Breast epithelium (tissue), 4 donors: Measurements from ENCODE around the gene TRMT44. TPM values are rescaled to one million over a fixed set of nuclear protein-coding genes. Genes with fewer than 3 reads are reported as not detected.
"Not testable (repeated sequence)": the region's sequence is repeated elsewhere in the genome, so short reads cannot be mapped to it uniquely, and the experiment has no call there.

Source experiments
- DNase-seq, 2 donors: peaks; one replicate each; pipeline ENCODE4 v3.0.0-alpha.2; 2019; ENCODE audit warnings: low spot score in 2 of 2
- H3K27ac ChIP-seq, 2 donors: fragments of 200-600 bp; sonication (generic) in 1 of 2; one replicate each; pipeline ENCODE4 v1.5.1; 2016 to 2019; ENCODE audit warnings: mild to moderate bottlenecking in 1 of 2
- H3K27me3 ChIP-seq, 2 donors: fragments of 200-600 bp; sonication (generic) in 1 of 2; one replicate each; pipeline versions ENCODE4 v1.5.1 to v1.6.0; 2017 to 2019; ENCODE audit warnings: control low read depth in 1 of 2, mild to moderate bottlenecking in 1 of 2
- H3K36me3 ChIP-seq: fragments of 200-600 bp; one replicate; pipeline ENCODE4 v1.5.1; 2019
- H3K4me1 ChIP-seq, 2 donors: fragments of 200-600 bp; sonication (generic); one replicate each; pipeline ENCODE4 v1.5.1; 2016 to 2019; ENCODE audit warnings: control low read depth in 1 of 2
- H3K4me3 ChIP-seq, 3 donors: fragments of 200-600 bp; sonication (generic); 1 replicate in 2 of 3; 2 replicates in 1 of 3; pipeline ENCODE4 v1.5.1; 2016 to 2019; ENCODE audit warnings: mild to moderate bottlenecking in 3 of 3, moderate library complexity in 2 of 3
- H3K9me3 ChIP-seq, 2 donors: fragments of 200-600 bp; sonication (generic) in 1 of 2; one replicate each; pipeline ENCODE4 v1.5.1; 2016 to 2019; ENCODE audit warnings: control low read depth in 1 of 2
- POLR2A ChIP-seq: fragments of 450-650 bp; IDR thresholded peaks from one replicate; pipeline ENCODE4 v1.6.1; 2016; ENCODE audit warnings: antibody characterized with exemption, mild to moderate bottlenecking, moderate library complexity
- POLR2AphosphoS5 ChIP-seq, 3 donors: sonication (generic); formaldehyde crosslinking; IDR thresholded peaks; one replicate each; pipeline ENCODE4 v1.6.1; 2017; ENCODE audit warnings: antibody characterized with exemption in 3 of 3
- intact Hi-C: fragments of 100-400 bp; cut with DNase I; formaldehyde crosslinking; loops from one replicate; pipeline ENCODE4 v1.15.1; 2023; ENCODE audit warnings: low total_unique reads
- total RNA-seq, 3 donors: library from RNA; depleted of rRNA; stranded (reverse); fragments of >200 nt; gene quantifications; one replicate each; pipeline ENCODE4 v1.1.0, GENCODE V29; 2016
- TF ChIP-seq, protein P1 (sequence below), 3 donors: fragments of 450-650 bp; IDR thresholded peaks; one replicate each; pipeline ENCODE4 v1.5.1; 2016 to 2017; ENCODE audit warnings: antibody characterized with exemption in 3 of 3, mild to moderate bottlenecking in 3 of 3, moderate library complexity in 3 of 3

The TRMT44 gene
- total RNA-seq, 3 donors from 2014 or later = 24.6 to 47.7 (median 28.2) TPM

DNA sequence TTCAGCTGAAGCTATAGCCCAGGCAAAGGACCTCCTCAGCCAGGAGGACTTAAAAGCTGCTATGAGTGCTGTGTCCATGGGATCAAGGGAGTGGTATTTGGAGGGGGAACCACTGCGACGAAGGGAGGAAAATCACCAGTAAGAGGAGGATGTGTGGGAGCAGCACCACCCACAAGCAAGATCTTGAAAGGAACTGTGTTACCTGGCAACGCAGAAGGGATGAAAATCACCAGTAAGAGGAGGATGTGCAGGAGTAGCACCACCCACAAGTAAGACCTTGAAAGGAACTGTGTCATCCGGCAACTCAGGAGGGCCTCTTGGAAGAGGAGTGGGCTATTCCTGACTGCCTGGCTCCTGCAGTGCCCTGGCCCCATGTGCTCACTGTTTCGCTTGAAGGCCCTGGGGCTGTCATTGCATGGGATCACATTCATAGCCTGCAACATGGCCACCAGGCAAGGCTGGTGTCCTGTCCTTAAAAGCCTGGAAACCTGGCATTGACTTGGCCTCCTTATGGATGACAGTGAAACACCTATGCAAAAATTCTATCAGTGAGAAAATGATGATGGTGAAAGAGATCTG lies 48.3 kb downstream of the TRMT44 start:
- no peaks in the 10 kb centered on the region for H3K9me3 ChIP-seq
- intact Hi-C loops = no loop called here
- H3K4me3 ChIP-seq = no peak overlapping the region
- TF ChIP-seq POLR2AphosphoS5 (IDR thresholded peaks at IDR 0.05) = no peak
- TF ChIP-seq, protein P1, sequence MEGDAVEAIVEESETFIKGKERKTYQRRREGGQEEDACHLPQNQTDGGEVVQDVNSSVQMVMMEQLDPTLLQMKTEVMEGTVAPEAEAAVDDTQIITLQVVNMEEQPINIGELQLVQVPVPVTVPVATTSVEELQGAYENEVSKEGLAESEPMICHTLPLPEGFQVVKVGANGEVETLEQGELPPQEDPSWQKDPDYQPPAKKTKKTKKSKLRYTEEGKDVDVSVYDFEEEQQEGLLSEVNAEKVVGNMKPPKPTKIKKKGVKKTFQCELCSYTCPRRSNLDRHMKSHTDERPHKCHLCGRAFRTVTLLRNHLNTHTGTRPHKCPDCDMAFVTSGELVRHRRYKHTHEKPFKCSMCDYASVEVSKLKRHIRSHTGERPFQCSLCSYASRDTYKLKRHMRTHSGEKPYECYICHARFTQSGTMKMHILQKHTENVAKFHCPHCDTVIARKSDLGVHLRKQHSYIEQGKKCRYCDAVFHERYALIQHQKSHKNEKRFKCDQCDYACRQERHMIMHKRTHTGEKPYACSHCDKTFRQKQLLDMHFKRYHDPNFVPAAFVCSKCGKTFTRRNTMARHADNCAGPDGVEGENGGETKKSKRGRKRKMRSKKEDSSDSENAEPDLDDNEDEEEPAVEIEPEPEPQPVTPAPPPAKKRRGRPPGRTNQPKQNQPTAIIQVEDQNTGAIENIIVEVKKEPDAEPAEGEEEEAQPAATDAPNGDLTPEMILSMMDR (IDR thresholded peaks at IDR 0.05) = no peak
- TF ChIP-seq POLR2A = no peak
- no peak for DNase-seq
- H3K36me3 ChIP-seq = no peaks in the 10 kb centered on the region
- H3K27ac ChIP-seq = no peak overlapping the region
- H3K27me3 ChIP-seq = no peaks in the 10 kb centered on the region
- H3K4me1 ChIP-seq = no peaks in the 10 kb centered on the region

- H3K27ac ChIP-seq, H3K36me3 ChIP-seq, intact Hi-C loops, H3K9me3 ChIP-seq, DNase-seq, H3K4me1 ChIP-seq, H3K27me3 ChIP-seq, H3K4me3 ChIP-seq: not testable (repeated sequence)
Observed at GRCh38 chr4:8491478-8491877, 50.9 kb downstream of the TRMT44 start.

- no peak for TF ChIP-seq POLR2A
- no peak for TF ChIP-seq POLR2AphosphoS5 (IDR thresholded peaks at IDR 0.05)
- TF ChIP-seq, protein P1 (IDR thresholded peaks at IDR 0.05) = no peak
- H3K27ac ChIP-seq = no peak overlapping the region
- no peaks in the 10 kb centered on the region for H3K36me3 ChIP-seq
- H3K4me3 ChIP-seq = no peak overlapping the region
- no peaks in the 10 kb centered on the region for H3K9me3 ChIP-seq
- DNase-seq = no peak
- H3K27me3 ChIP-seq = no peaks in the 10 kb centered on the region
- no peaks in the 10 kb centered on the region for H3K4me1 ChIP-seq
- intact Hi-C loops = no loop called here
Observed at GRCh38 chr4:8492174-8492573, 51.6 kb downstream of the TRMT44 start.

GRCh38 chr4:8493484-8493883 lies 52.9 kb downstream of the TRMT44 start:
- no peaks in the 10 kb centered on the region for H3K4me1 ChIP-seq
- TF ChIP-seq, protein P1 (IDR thresholded peaks at IDR 0.05) = no peak
- TF ChIP-seq POLR2A = no peak
- TF ChIP-seq POLR2AphosphoS5 (IDR thresholded peaks at IDR 0.05) = no peak
- DNase-seq = no peak
- H3K9me3 ChIP-seq = no peaks in the 10 kb centered on the region
- intact Hi-C loops = no loop called here
- H3K27me3 ChIP-seq = no peaks in the 10 kb centered on the region
- H3K36me3 ChIP-seq = no peaks in the 10 kb centered on the region
- H3K27ac ChIP-seq = no peak overlapping the region
- H3K4me3 ChIP-seq = no peak overlapping the region

DNA sequence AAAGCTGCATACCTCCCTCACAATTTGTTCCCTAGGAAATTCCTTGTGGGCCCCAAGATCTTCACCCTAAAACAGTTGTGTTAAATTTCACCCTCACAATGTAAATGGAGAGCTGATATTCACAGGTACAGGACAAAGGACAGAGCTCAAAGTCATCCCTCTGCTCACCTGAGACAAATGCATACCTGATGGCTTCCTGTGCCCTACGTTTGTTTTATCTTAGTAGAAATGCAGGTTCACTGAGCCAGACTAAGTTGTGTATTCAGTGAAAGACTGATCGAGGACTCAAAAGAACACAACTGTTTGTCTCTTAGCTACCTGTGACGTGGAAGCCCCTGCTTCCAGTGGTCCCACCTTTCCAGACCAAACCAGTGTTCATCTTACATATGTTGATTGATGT lies 53.6 kb downstream of the TRMT44 start:
- TF ChIP-seq, protein P1 (IDR thresholded peaks at IDR 0.05) = no peak
- TF ChIP-seq POLR2AphosphoS5 (IDR thresholded peaks at IDR 0.05) (no peak), POLR2A (no peak)
- intact Hi-C loops = no loop called here
- Histone ChIP-seq H3K36me3 (no peaks in the 10 kb centered on the region), H3K9me3 (no peaks in the 10 kb centered on the region), H3K27ac (no peak overlapping the region), H3K4me3 (no peak overlapping the region), H3K4me1 (no peaks in the 10 kb centered on the region), H3K27me3 (no peaks in the 10 kb centered on the region)
- DNase-seq = no peak
